Colon (tissue), 2 donors: ENCODE data around the gene AASDH.

Source experiments
- FAIRE-seq: peaks from 2 replicates; lab custom pipeline; 2012; peaks lifted over from hg19 to GRCh38; lab: Jason Lieb, UNC
- donor health status: control.
- donor health status: control.

AASDH gene

DNA sequence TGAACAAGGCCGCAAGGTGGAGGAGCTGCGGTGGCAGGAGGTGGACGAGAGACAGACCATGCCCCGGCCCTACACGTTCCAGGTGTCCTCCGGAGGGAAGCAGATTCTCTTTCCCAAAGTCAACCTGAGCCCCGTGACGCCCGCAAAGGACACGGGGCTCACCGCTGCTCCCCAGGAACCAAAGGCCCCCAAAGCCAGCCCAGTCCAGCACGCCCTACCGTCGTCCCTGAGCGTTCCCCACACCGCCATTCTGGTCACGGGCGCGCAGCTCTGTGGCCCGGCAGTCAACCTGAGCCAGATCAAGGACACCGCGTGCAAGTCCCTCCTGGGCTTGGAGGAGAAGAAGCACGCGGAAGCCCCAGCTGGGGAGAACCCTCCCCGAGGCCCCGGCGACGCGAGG, 72.2 kb downstream of the AASDH start:
- FAIRE-seq = no peak

- FAIRE-seq = no peak
Measured at GRCh38 chr4:56314207-56314915, 72.9 kb downstream of the AASDH start.

- FAIRE-seq = no peak
Measured at GRCh38 chr4:56313132-56313531, 74.2 kb downstream of the AASDH start.

DNA sequence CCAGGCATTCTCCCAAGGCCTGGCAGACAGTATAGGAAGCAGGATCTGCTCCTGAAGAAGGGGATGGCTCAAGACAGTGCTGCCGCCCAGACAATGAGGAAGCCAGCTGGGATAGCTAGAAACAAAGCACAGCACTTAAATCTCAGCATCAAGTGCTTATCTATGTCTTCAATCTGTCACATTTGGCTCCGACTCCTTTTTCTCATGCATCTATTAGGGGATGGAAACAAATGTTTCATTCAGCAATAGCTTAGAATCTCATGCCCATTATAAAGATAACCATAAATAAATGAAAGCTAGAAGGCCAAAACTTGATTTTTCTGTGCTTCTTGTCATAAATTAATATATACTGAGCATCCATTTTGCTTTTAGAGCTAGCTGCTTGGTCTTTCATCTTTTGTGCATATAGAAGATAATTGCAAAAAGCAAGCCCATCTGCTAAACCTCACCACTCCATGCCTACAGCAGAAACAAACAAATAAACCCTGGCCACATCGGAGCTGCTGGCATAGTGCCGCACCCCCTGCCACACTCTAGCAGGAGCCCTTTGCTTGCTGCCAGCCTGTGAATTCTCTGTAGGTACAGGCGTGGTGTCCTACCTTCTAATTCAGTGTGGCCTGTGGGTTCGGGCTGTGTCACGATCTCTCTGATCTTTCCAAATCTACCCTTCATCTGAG, 75.9 kb downstream of the AASDH start:
- FAIRE-seq = no peak

- FAIRE-seq = no peak
Measured at GRCh38 chr4:56310401-56311125, 76.7 kb downstream of the AASDH start.

DNA sequence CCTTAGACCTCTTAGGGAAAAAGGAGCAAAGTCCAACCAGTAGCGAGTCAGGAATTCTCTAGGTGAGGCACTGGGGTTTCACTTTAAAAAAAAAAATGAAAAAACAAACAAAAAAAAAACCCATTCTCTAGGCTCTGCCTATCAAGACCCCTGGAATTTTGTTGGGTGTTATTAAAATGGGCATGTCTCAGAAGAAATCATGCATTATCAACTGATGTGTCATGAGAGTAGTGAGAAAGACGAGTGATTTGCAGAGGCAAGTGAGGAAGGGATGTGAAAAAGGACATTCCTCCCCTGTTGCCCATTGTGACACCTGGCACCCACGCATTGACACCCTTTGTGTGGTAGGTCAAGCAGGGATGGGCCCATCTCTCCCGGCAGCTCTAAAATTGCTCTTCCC, 78.9 kb downstream of the AASDH start:
- FAIRE-seq = no peak

- FAIRE-seq = no peak
Measured at GRCh38 chr4:56307423-56307822, 79.9 kb downstream of the AASDH start.

DNA sequence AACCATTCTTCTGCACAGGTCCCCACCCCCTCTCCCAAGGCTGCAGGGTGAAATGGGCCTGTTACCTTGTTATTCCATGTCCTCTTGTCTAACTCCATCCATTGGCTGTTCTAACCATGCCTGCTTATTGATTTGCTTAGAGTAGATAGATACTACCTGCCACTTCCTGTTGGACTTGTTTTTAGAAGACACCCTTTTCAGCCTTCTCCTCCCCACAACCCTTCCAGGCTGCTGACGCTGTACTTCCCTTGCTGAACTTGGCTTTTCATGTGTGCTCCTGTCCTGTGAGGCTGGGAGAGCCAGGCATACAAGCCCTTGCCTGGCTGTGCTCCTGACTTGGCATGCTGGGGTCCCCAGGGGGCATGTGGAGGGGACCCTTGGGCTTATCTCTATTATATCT, 81.9 kb downstream of the AASDH start:
- FAIRE-seq = no peak

- FAIRE-seq = no peak
Measured at GRCh38 chr4:56303921-56304320, 83.4 kb downstream of the AASDH start.

- FAIRE-seq = no peak
Measured at GRCh38 chr4:56302760-56303159, 84.5 kb downstream of the AASDH start.

- no peak for FAIRE-seq
Measured at GRCh38 chr4:56301997-56302496, 85.2 kb downstream of the AASDH start.

DNA sequence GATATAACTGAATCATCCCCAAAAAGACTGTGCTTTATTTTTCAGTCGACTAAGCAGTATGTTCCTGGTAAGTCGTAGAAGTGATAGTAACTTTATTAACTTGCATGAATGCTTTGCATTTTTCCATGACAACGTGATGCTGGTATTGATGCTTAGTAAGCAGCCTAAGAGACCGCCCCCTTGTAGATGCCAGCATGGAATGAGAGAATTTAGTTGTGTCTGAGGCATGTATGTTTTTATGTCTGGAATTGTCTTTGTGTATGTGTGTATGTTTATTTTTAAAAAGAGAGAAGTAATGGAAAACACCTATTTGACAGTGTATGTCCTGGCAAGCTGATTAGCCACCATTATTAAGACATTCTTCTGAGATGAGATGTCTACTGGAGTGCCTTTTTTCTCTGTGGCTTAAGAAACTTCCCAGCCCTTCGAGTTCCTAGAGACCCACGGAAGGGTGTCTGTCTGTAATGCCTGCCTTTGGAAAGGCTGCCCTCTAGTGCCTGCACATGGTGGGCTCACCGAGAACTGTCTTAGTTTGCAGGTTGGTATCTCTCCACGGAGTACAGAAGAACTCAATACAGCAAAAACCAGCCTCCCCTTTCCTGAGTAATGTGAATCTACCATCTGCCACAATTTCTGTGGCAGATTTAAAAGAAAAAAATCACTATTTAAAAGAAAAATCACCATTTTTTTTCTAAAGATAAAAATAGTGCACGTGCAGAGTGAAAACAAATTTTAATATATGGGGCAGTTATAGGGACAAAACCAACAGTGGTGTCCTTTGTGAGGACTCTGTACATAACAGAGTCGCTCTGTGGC, 85.9 kb downstream of the AASDH start:
- FAIRE-seq = no peak

DNA sequence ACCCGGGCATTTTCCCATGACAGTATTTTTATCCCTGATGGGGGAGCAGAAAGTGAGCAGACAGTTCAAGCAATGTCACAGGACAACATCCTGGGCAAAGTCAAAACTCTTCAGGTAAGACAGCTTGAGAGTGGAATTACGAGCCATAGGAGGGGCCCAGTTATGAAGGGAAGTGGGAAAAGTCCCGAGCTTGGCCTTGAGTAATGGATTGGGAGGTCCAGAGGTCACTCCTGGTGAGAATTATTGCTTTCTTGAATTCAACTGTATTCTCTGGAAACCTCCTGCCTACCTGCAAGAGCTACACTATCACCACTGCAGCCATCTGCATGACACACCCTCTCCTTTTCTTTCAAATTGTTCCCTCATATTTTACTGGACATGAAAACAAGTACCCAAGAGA, 89.1 kb downstream of the AASDH start:
- no peak for FAIRE-seq

DNA sequence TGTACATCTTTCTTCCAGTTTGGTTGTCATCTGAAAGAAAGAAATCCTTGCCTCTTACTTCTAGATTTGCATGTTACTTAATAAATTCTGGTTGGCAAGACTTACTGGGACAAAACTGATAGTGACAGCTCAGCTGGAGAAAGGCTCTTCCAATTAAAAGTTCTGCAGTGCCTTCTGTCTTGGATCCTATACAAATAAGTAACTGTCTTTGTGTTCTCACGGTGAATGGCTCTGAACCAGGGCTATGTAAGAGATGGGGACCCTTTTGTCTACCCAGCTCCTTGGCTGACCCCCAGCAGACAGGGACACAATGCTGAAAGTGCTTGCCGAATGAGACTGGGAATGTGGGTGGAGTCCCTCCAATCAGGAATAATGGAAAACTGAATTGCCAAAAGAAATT, 89.5 kb downstream of the AASDH start:
- no peak for FAIRE-seq

DNA sequence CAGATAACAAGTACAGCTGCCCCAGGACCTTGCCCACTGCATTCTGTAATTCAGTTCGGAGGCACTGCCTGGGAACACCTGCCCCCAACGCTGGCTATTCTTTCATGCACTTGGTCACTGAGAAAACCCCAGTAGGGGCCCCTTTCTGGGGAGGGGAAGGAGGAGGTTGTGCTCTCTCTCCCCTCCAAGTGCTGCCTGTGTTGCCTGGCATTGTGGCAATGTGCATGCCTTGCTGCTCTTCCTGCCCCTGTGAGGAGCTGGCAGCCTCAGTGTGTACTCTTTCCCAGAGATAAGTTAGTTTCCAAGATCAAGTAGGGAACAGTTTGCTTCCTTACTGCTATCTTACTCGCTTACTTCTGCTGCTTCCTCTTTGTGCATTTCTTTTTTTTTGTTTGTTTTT, 90.8 kb downstream of the AASDH start:
- no peak for FAIRE-seq

DNA sequence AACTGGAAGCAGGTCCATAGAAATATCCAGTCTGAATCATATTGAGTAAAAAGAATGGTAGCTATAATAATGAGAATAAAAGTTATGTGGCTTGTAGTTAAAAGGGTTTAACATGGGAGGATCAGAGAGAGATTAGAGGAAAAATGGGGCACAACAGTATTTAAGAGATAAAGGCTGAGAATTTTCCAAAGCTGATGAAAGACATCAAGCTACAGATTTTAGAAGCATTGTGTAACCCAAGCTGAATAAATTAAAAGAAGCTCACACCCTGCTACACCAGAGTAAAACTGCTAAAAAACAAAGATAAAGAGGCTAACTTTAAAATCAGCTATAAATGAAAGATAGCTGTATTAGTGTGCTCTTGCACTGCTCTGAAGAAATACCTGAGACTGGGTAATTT, 94.2 kb downstream of the AASDH start:
- FAIRE-seq = no peak

DNA sequence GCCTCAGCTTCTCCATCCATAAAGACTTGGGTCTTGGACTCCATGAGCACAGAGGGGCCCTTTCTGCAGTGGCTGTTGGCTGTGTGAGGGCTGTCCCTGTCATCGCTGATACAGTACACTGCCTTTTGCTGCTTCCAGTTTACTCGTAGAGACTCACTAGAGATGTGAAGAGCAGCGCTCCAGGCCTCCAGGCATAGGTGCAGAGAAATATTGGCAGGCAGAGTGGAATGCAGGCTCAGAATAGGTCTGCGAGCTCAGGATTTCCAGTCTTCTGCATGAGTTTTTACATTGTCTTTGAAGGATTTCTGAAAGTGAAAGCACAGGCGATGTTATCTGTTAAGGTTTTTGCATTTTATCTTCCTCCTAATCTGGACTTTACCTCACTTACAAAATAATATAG, 97.4 kb downstream of the AASDH start:
- FAIRE-seq = no peak

DNA sequence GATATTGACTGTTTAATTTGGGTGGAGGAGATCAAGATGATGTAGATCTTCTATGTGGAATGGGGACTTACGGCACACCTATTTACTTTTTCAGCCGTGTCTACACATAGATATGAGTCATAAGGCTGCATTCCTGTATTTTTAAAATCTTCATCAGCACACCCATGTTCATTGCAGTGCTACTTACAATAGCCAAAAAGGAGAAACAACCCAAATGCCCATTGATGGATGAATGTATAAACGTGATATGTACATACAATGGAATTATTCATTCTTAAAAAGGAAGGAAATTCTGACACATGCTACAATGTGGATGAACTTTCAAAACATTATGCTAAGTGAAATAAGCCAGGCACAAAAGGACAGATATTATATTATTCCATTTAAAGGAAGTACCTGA, 98.6 kb downstream of the AASDH start:
- FAIRE-seq = no peak
